SJCRH30 (cell line): ENCODE measurements around the gene PNKD. TPM values are rescaled to one million over a fixed set of nuclear protein-coding genes. Genes with fewer than 3 reads are reported as not detected.

Experiments used
- total RNA-seq: library from RNA; depleted of rRNA; stranded (reverse); fragments of >200 nt; shearing (Covaris generic); gene quantifications from 2 replicates; pipeline ENCODE4 v1.2.3, GENCODE V29; 2014; rRNA removed

Gene PNKD
- total RNA-seq, 1 experiment from 2014 or later, result 49.8 TPM

Other genes with a start within 250 kb of the PNKD start
- gene RUFY4, start 201.3 kb upstream of the PNKD start, total RNA-seq, result not detected in 2 replicates
- gene CXCR2, start 144.5 kb upstream of the PNKD start, total RNA-seq, result not detected in 2 replicates
- gene CXCR1, start 103.6 kb upstream of the PNKD start, total RNA-seq, result not detected in 2 replicates
- 141 and 150 TPM in 2 replicates for gene ARPC2, start 53.3 kb upstream of the PNKD start, total RNA-seq
- gene GPBAR1, start 9.5 kb upstream of the PNKD start, total RNA-seq, result 0.24 and 0.25 TPM in 2 replicates
- gene AAMP, start 382 bp upstream of the PNKD start, total RNA-seq, result 125 and 149 TPM in 2 replicates
- 10.3 and 11.2 TPM in 2 replicates for gene TMBIM1, start 22.0 kb downstream of the PNKD start, total RNA-seq
- not detected in 2 replicates for gene CATIP, start 86.3 kb downstream of the PNKD start, total RNA-seq
- gene SLC11A1, start 111.8 kb downstream of the PNKD start, total RNA-seq, result 0.35 and 0.36 TPM in 2 replicates
- gene CTDSP1, start 129.3 kb downstream of the PNKD start, total RNA-seq, result 61.5 and 69.9 TPM in 2 replicates
- 0.02 and 0.03 TPM in 2 replicates for gene VIL1, start 148.6 kb downstream of the PNKD start, total RNA-seq